ENCODE data around the gene REEP3. TPM values are rescaled to one million over a fixed set of nuclear protein-coding genes. Genes with fewer than 3 reads are reported as not detected.
"Not testable (repeated sequence)": the region's sequence is repeated elsewhere in the genome, so short reads cannot be mapped to it uniquely, and the experiment has no call there.

REEP3 gene
- total and polyA plus RNA-seq, 2 donors (not counting 1 experiment from before 2014, with no cell fraction given) = 2.2 to 8.8 TPM

DNA sequence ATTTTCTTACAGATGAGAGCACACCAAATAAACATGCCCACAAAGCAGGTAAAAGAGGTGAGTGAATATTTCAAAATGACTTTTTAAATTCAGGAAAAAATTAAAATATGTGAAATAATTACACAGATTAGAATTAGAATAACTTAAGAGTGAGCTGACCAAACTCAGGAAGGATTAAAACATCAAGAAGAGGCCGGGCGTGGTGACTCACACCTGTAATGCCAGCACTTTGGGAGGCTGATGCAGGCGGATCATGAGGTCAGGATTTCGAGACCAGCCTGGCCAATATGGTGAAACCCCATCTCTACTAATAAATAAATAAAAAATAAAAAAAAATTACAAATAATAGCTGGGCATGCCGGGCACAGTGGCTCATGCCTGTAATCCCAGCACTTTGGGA lies 140.1 kb downstream of the REEP3 start:
- Histone ChIP-seq H3K36me3 (replicated peaks in 1 of 2; ENCODE audit: control extremely low read depth in 1 of 2, control insufficient read depth in 1 of 2, extremely low read depth in 1 of 2, insufficient read depth in 2 of 2, low read length in 1 of 2) (no peaks in the 10 kb centered on the region), H4K20me1 (ENCODE audit: control insufficient read depth, insufficient read depth, low read length, poor library complexity, severe bottlenecking) (no peaks in the 10 kb centered on the region), H3K27me3 (replicated peaks in 1 of 4; ENCODE audit: control extremely low read depth in 1 of 4, control insufficient read depth in 3 of 4, insufficient read depth in 4 of 4, low read length in 3 of 4) (no peaks in the 10 kb centered on the region), H3K4me3 (ENCODE audit: control extremely low read depth in 1 of 5, extremely low read depth in 1 of 5, insufficient read depth in 1 of 5, low read depth in 2 of 5, low read length in 4 of 5) (no peak overlapping the region), H3K4me1 (ENCODE audit: control insufficient read depth in 2 of 2, insufficient read depth in 2 of 2, low read length in 2 of 2) (no peaks in the 10 kb centered on the region), H3K9ac (ENCODE audit: low read length) (no peak overlapping the region), H3K79me2 (ENCODE audit: control insufficient read depth, insufficient read depth, low read length) (no peaks in the 10 kb centered on the region), H3K9me3 (ENCODE audit: control extremely low read depth in 1 of 3, control insufficient read depth in 2 of 3, insufficient read depth in 1 of 3, low read length in 2 of 3) (no peaks in the 10 kb centered on the region), H3K27ac (ENCODE audit: low read length in 2 of 2) (no peak overlapping the region), H3K4me2 (replicated peaks; ENCODE audit: low read depth, low read length, poor library complexity, severe bottlenecking) (no peak overlapping the region), H2AFZ (ENCODE audit: insufficient read depth, low read depth, low read length, poor library complexity, severe bottlenecking) (no peak overlapping the region)
- Mint-ChIP-seq H3K27ac (no peak overlapping the region), H3K4me1 (no peaks in the 10 kb centered on the region), H3K27me3 (no peaks in the 10 kb centered on the region), H3K9me3 (ENCODE audit: insufficient read depth) (no peaks in the 10 kb centered on the region), H3K4me3 (no peak overlapping the region)
- DNase-seq = no peak
- no peak for ATAC-seq (ENCODE audit: low read depth)
- ChIA-PET CTCF (no interaction called here), POLR2A (no interaction called here)
- intact Hi-C loops (cut with micrococcal nuclease) = no loop called here
- 89% methylated on average over 1 of the region's 5 CpGs for WGBS (ENCODE audit: insufficient coverage)
- TF ChIP-seq, protein P1, sequence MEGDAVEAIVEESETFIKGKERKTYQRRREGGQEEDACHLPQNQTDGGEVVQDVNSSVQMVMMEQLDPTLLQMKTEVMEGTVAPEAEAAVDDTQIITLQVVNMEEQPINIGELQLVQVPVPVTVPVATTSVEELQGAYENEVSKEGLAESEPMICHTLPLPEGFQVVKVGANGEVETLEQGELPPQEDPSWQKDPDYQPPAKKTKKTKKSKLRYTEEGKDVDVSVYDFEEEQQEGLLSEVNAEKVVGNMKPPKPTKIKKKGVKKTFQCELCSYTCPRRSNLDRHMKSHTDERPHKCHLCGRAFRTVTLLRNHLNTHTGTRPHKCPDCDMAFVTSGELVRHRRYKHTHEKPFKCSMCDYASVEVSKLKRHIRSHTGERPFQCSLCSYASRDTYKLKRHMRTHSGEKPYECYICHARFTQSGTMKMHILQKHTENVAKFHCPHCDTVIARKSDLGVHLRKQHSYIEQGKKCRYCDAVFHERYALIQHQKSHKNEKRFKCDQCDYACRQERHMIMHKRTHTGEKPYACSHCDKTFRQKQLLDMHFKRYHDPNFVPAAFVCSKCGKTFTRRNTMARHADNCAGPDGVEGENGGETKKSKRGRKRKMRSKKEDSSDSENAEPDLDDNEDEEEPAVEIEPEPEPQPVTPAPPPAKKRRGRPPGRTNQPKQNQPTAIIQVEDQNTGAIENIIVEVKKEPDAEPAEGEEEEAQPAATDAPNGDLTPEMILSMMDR (IDR thresholded peaks at IDR 0.05) = no peak
- TF ChIP-seq EZH2 (IDR thresholded peaks at IDR 0.05; ENCODE audit: borderline replicate concordance, insufficient read depth, low read depth, low read length, poor library complexity, severe bottlenecking) = no peak

DNA sequence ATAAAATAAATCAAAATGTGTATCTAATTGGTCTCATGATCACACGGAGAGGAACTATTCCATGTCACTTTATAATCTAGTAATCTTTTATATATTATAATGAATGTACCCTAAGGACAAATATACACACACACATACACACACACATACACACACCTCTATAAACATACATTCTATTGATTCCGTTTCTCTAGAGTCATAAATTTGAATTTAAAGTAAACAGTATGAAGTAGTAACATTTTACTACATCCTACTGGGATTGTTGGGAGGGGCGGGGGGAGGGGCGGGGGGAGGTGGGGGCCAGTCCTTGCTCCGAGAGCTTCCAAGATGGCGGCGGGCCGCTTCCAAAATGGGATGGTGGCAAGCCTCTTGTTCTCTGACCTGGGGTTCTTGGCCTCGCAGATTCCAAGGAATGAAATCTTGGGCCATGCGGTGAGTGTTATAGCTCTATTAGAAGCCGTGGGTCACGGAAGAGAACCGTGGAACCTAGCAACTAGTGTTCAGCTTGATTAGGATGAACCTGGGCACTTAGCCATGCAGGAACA lies 143.2 kb downstream of the REEP3 start:
- Histone ChIP-seq H3K9me3 (ENCODE audit: control extremely low read depth in 1 of 3, control insufficient read depth in 2 of 3, insufficient read depth in 1 of 3, low read length in 2 of 3) (no peaks in the 10 kb centered on the region), H3K27ac (ENCODE audit: low read length in 2 of 2) (no peak overlapping the region), H3K4me3 (ENCODE audit: control extremely low read depth in 1 of 5, extremely low read depth in 1 of 5, insufficient read depth in 1 of 5, low read depth in 2 of 5, low read length in 4 of 5) (no peak overlapping the region), H3K79me2 (ENCODE audit: control insufficient read depth, insufficient read depth, low read length) (no peaks in the 10 kb centered on the region), H3K4me2 (replicated peaks; ENCODE audit: low read depth, low read length, poor library complexity, severe bottlenecking) (no peak overlapping the region), H3K36me3 (replicated peaks in 1 of 2; ENCODE audit: control extremely low read depth in 1 of 2, control insufficient read depth in 1 of 2, extremely low read depth in 1 of 2, insufficient read depth in 2 of 2, low read length in 1 of 2) (no peaks in the 10 kb centered on the region), H3K9ac (ENCODE audit: low read length) (no peak overlapping the region), H3K27me3 (replicated peaks in 1 of 4; ENCODE audit: control extremely low read depth in 1 of 4, control insufficient read depth in 3 of 4, insufficient read depth in 4 of 4, low read length in 3 of 4) (no peaks in the 10 kb centered on the region), H4K20me1 (ENCODE audit: control insufficient read depth, insufficient read depth, low read length, poor library complexity, severe bottlenecking) (no peaks in the 10 kb centered on the region), H3K4me1 (ENCODE audit: control insufficient read depth in 2 of 2, insufficient read depth in 2 of 2, low read length in 2 of 2) (no peaks in the 10 kb centered on the region), H2AFZ (ENCODE audit: insufficient read depth, low read depth, low read length, poor library complexity, severe bottlenecking) (no peak overlapping the region)
- Mint-ChIP-seq H3K27ac (no peak overlapping the region), H3K4me3 (no peak overlapping the region), H3K27me3 (no peaks in the 10 kb centered on the region), H3K9me3 (ENCODE audit: insufficient read depth) (no peaks in the 10 kb centered on the region), H3K4me1 (no peaks in the 10 kb centered on the region)
- ChIA-PET CTCF (no interaction called here), POLR2A (no interaction called here)
- intact Hi-C loops (cut with micrococcal nuclease) = no loop called here
- WGBS (ENCODE audit: insufficient coverage) = 97% methylated on average over 9 of the region's 13 CpGs
- ATAC-seq (ENCODE audit: low read depth) = no peak
- DNase-seq = no peak
- no peak for TF ChIP-seq EZH2 (IDR thresholded peaks at IDR 0.05; ENCODE audit: borderline replicate concordance, insufficient read depth, low read depth, low read length, poor library complexity, severe bottlenecking)
- TF ChIP-seq, protein P1 (IDR thresholded peaks at IDR 0.05) = no peak

DNA sequence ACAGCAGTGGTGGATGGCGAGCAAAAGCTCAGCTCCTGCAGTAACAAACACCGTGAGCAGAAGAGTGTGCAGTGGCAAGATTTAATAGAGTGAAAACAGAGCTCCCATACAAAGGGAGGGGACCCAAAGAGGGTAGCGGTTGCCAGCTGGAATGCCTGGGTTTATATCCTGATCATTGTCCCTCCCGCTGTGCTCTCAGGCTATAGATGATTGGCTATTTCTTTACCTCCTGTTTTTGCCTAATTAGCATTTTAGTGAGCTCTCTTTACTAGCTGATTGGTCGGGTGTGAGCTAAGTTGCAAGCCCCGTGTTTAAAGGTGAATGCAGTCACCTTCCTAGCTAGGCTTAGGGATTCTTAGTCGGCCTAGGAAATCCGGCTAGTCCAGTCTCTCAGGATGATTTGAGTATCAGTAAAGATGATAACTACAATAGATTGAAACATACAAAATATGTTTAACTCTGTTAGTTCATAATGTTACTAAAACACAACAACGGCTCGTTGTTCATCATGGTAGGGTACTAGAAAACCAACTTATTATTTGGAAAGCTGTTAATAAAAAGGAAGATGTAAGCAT lies 143.9 kb downstream of the REEP3 start:
- H3K9ac ChIP-seq (ENCODE audit: low read length); H3K4me2 ChIP-seq (replicated peaks; ENCODE audit: low read depth, low read length, poor library complexity, severe bottlenecking); H3K4me1 Mint-ChIP-seq; H3K9me3 Mint-ChIP-seq (ENCODE audit: insufficient read depth); intact Hi-C loops (cut with micrococcal nuclease); H3K27ac Mint-ChIP-seq; H3K4me3 ChIP-seq (ENCODE audit: control extremely low read depth in 1 of 5, extremely low read depth in 1 of 5, insufficient read depth in 1 of 5, low read depth in 2 of 5, low read length in 4 of 5); CTCF ChIA-PET; H3K9me3 ChIP-seq (ENCODE audit: control extremely low read depth in 1 of 3, control insufficient read depth in 2 of 3, insufficient read depth in 1 of 3, low read length in 2 of 3); H3K27me3 ChIP-seq (replicated peaks in 1 of 4; ENCODE audit: control extremely low read depth in 1 of 4, control insufficient read depth in 3 of 4, insufficient read depth in 4 of 4, low read length in 3 of 4); DNase-seq; ATAC-seq (ENCODE audit: low read depth); H4K20me1 ChIP-seq (ENCODE audit: control insufficient read depth, insufficient read depth, low read length, poor library complexity, severe bottlenecking); H2AFZ ChIP-seq (ENCODE audit: insufficient read depth, low read depth, low read length, poor library complexity, severe bottlenecking); H3K79me2 ChIP-seq (ENCODE audit: control insufficient read depth, insufficient read depth, low read length); H3K36me3 ChIP-seq (replicated peaks in 1 of 2; ENCODE audit: control extremely low read depth in 1 of 2, control insufficient read depth in 1 of 2, extremely low read depth in 1 of 2, insufficient read depth in 2 of 2, low read length in 1 of 2); H3K27me3 Mint-ChIP-seq; POLR2A ChIA-PET; H3K4me3 Mint-ChIP-seq; H3K4me1 ChIP-seq (ENCODE audit: control insufficient read depth in 2 of 2, insufficient read depth in 2 of 2, low read length in 2 of 2); H3K27ac ChIP-seq (ENCODE audit: low read length in 2 of 2): not testable (repeated sequence)
- WGBS (ENCODE audit: insufficient coverage) = 100% methylated on average over 3 of the region's 10 CpGs

Data from B cell (primary cell).